ENCODE results near the gene UTP4. TPM values are rescaled to one million over a fixed set of nuclear protein-coding genes. Genes with fewer than 3 reads are reported as not detected.

Gene UTP4
- total RNA-seq, 1 experiment from 2014 or later = 28.1 TPM

- Histone ChIP-seq H3K27ac (no peak overlapping the region), H3K4me3 (peak overlapping the region; percentile 57), H3K27me3 (replicated peaks) (no peaks in the 10 kb centered on the region), H3K9me3 (replicated peaks) (no peaks in the 10 kb centered on the region), H3K4me1 (replicated peaks) (peaks cover 13% of the 10 kb centered on the region), H3K36me3 (peaks cover 11% of the 10 kb centered on the region; the same call in 1 of the 2 replicates)
- no peak for DNase-seq (ENCODE audit: low read depth in 1 of 2, low spot score in 2 of 2)
Observed at GRCh38 chr16:69106491-69107315, 25.7 kb upstream of the UTP4 start.

- no peak for DNase-seq (ENCODE audit: low read depth in 1 of 2, low spot score in 2 of 2)
- H3K4me3 ChIP-seq = no peak overlapping the region
- H3K27me3 ChIP-seq (replicated peaks) = no peaks in the 10 kb centered on the region
- H3K4me1 ChIP-seq (replicated peaks) = peaks cover 13% of the 10 kb centered on the region
- no peak overlapping the region for H3K27ac ChIP-seq
- no peaks in the 10 kb centered on the region for H3K9me3 ChIP-seq (replicated peaks)
- peaks cover 17% of the 10 kb centered on the region for H3K36me3 ChIP-seq
Observed at GRCh38 chr16:69107316-69107962, 25.0 kb upstream of the UTP4 start.

- DNase-seq (ENCODE audit: low read depth in 1 of 2, low spot score in 2 of 2) = no peak
- no peaks in the 10 kb centered on the region for H3K9me3 ChIP-seq (replicated peaks)
- peaks cover 13% of the 10 kb centered on the region for H3K4me1 ChIP-seq (replicated peaks)
- no peak overlapping the region for H3K4me3 ChIP-seq
- peaks cover 23% of the 10 kb centered on the region for H3K36me3 ChIP-seq
- H3K27ac ChIP-seq = no peak overlapping the region
- H3K27me3 ChIP-seq (replicated peaks) = no peaks in the 10 kb centered on the region
Observed at GRCh38 chr16:69108064-69108904, 24.2 kb upstream of the UTP4 start.

- Histone ChIP-seq H3K27ac (no peak overlapping the region), H3K4me3 (no peak overlapping the region), H3K9me3 (replicated peaks) (no peaks in the 10 kb centered on the region), H3K4me1 (replicated peaks) (peaks cover 13% of the 10 kb centered on the region), H3K36me3 (peaks cover 25% of the 10 kb centered on the region), H3K27me3 (replicated peaks) (no peaks in the 10 kb centered on the region)
- no peak for DNase-seq (ENCODE audit: low read depth in 1 of 2, low spot score in 2 of 2)
Observed at GRCh38 chr16:69108905-69109252, 23.6 kb upstream of the UTP4 start.

- H3K27me3 ChIP-seq (replicated peaks) = no peaks in the 10 kb centered on the region
- H3K4me3 ChIP-seq = no peak overlapping the region
- peaks cover 13% of the 10 kb centered on the region for H3K4me1 ChIP-seq (replicated peaks)
- no peaks in the 10 kb centered on the region for H3K9me3 ChIP-seq (replicated peaks)
- H3K36me3 ChIP-seq = peaks cover 29% of the 10 kb centered on the region
- H3K27ac ChIP-seq = no peak overlapping the region
- no peak for DNase-seq (ENCODE audit: low read depth in 1 of 2, low spot score in 2 of 2)
Observed at GRCh38 chr16:69109486-69110270, 22.8 kb upstream of the UTP4 start.

GRCh38 chr16:69110406-69110805, 22.0 kb upstream of the UTP4 start:
- Histone ChIP-seq H3K36me3 (peaks cover 36% of the 10 kb centered on the region), H3K4me1 (replicated peaks) (peaks cover 13% of the 10 kb centered on the region), H3K27ac (no peak overlapping the region), H3K9me3 (replicated peaks) (no peaks in the 10 kb centered on the region), H3K27me3 (replicated peaks) (no peaks in the 10 kb centered on the region), H3K4me3 (no peak overlapping the region)
- DNase-seq (ENCODE audit: low read depth in 1 of 2, low spot score in 2 of 2) = no peak

- Histone ChIP-seq H3K4me3 (no peak overlapping the region), H3K9me3 (replicated peaks) (no peaks in the 10 kb centered on the region), H3K4me1 (replicated peaks) (peaks cover 7% of the 10 kb centered on the region), H3K36me3 (peaks cover 41% of the 10 kb centered on the region), H3K27me3 (replicated peaks) (no peaks in the 10 kb centered on the region), H3K27ac (no peak overlapping the region)
- DNase-seq (ENCODE audit: low read depth in 1 of 2, low spot score in 2 of 2) = no peak
Observed at GRCh38 chr16:69111216-69111875, 21.1 kb upstream of the UTP4 start.

- Histone ChIP-seq H3K4me1 (replicated peaks) (peaks cover 2% of the 10 kb centered on the region), H3K9me3 (replicated peaks) (no peaks in the 10 kb centered on the region), H3K4me3 (no peak overlapping the region), H3K36me3 (peaks cover 46% of the 10 kb centered on the region), H3K27me3 (replicated peaks) (no peaks in the 10 kb centered on the region), H3K27ac (no peak overlapping the region)
- DNase-seq (ENCODE audit: low read depth in 1 of 2, low spot score in 2 of 2) = no peak
Observed at GRCh38 chr16:69111876-69112230, 20.6 kb upstream of the UTP4 start.

- DNase-seq (ENCODE audit: low read depth in 1 of 2, low spot score in 2 of 2) = peak; percentile 31 to 75
- no peaks in the 10 kb centered on the region for H3K27me3 ChIP-seq (replicated peaks)
- no peak overlapping the region for H3K4me3 ChIP-seq
- no peaks in the 10 kb centered on the region for H3K4me1 ChIP-seq (replicated peaks)
- peaks cover 52% of the 10 kb centered on the region for H3K36me3 ChIP-seq
- H3K9me3 ChIP-seq (replicated peaks) = no peaks in the 10 kb centered on the region
- no peak overlapping the region for H3K27ac ChIP-seq
Observed at GRCh38 chr16:69112285-69113129, 19.9 kb upstream of the UTP4 start.

GRCh38 chr16:69113216-69113615, 19.2 kb upstream of the UTP4 start:
- H3K27me3 ChIP-seq (replicated peaks) = no peaks in the 10 kb centered on the region
- peaks cover 57% of the 10 kb centered on the region for H3K36me3 ChIP-seq
- DNase-seq (ENCODE audit: low read depth in 1 of 2, low spot score in 2 of 2) = no peak
- no peaks in the 10 kb centered on the region for H3K9me3 ChIP-seq (replicated peaks)
- no peak overlapping the region for H3K27ac ChIP-seq
- no peak overlapping the region for H3K4me3 ChIP-seq
- H3K4me1 ChIP-seq (replicated peaks) = no peaks in the 10 kb centered on the region

- no peaks in the 10 kb centered on the region for H3K4me1 ChIP-seq (replicated peaks)
- no peak overlapping the region for H3K4me3 ChIP-seq
- H3K9me3 ChIP-seq (replicated peaks) = no peaks in the 10 kb centered on the region
- no peaks in the 10 kb centered on the region for H3K27me3 ChIP-seq (replicated peaks)
- H3K36me3 ChIP-seq = peaks cover 64% of the 10 kb centered on the region
- no peak overlapping the region for H3K27ac ChIP-seq
- DNase-seq (ENCODE audit: low read depth in 1 of 2, low spot score in 2 of 2) = no peak
Observed at GRCh38 chr16:69114346-69114975, 18.0 kb upstream of the UTP4 start.

GRCh38 chr16:69114976-69115355, 17.5 kb upstream of the UTP4 start:
- Histone ChIP-seq H3K27ac (no peak overlapping the region), H3K4me1 (replicated peaks) (no peaks in the 10 kb centered on the region), H3K9me3 (replicated peaks) (no peaks in the 10 kb centered on the region), H3K4me3 (no peak overlapping the region), H3K36me3 (peaks cover 64% of the 10 kb centered on the region), H3K27me3 (replicated peaks) (no peaks in the 10 kb centered on the region)
- DNase-seq (ENCODE audit: low read depth in 1 of 2, low spot score in 2 of 2) = no peak

All from SJSA1 (cell line).